Head of caudate nucleus (tissue), 42 donors: Measurements from ENCODE around the gene NECTIN2.
"Not testable (repeated sequence)": the region's sequence is repeated elsewhere in the genome, so short reads cannot be mapped to it uniquely, and the experiment has no call there.

ENCODE experiments used
- DNase-seq, 42 donors: peaks; one replicate each; pipeline versions ENCODE4 v3.0.0 to v3.0.0-alpha.2; 2020 to 2021; ENCODE audit warnings: mixed read lengths in 7 of 42
- intact Hi-C: fragments of 100-400 bp; cut with DNase I; formaldehyde crosslinking; loops from one replicate; pipeline ENCODE4 v1.15.0; 2022

Gene NECTIN2

DNA sequence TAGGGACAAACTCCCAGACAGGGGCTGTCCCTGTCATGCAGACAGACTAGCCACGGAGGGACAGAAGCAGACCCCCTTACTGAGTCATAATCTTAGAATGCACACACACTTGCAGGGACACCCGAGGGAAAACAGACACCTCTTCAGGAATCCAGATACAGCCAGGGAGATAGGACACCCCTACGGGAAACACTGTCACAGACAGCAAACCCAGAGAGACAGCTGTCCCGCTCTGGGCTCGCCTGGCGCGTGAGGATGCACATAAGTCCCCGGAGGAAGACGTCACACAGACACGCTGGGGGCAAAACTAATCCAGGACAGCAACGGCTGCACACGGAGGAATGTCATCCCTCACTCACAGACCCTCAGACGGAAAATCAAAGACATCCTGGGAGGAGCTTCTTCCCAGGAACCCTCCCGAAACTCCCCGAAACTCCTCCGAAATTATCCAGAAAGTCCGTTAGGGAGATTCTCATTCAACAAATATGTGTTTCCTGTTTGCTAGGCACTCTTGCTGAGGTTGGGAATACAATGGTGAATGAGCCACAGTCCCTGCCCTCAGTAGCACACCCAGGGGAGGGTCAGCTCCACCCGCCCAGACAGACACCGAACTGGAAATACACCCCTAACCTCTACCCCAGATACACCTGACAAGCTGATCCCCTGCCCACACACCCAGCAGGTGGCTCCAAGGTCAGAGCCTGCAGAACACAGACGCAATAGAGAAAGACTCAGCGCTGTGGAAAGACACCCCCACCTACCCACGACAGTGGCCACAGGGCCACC lies 29.8 kb downstream of the NECTIN2 start:
- intact Hi-C loops, result no loop called here
- DNase-seq, result no peak

DNA sequence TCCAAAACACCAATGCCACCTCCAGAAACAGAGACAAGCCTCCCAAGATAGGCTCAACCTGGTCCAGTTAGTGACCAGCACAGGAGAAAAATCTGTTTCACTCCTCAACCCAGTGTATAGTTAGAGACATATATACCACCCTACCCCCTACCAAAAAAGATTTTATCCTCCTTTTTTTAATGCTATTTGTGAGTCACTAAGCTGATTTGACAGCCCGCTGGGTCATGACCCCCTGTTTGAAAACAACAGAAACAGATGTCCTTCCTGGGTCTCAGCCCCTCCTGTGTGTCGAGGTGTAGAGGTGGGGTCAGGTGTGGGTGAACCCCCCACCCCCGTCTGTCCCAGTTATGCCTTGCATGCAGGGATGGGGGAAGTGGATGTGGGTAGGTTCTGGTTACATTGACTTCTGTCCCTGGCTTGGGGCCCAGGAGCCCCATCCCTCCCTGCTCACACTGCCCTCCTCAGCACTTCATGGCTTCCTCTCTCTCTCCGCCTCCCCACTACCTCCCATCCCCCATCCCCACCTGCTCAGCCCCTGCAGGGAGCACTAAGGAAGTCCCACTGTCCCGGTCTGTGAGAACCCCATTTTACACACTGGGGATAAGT lies 30.9 kb downstream of the NECTIN2 start:
- intact Hi-C loops, result no loop called here
- DNase-seq, result peak in 1 of 42 donors; percentile 7

DNA sequence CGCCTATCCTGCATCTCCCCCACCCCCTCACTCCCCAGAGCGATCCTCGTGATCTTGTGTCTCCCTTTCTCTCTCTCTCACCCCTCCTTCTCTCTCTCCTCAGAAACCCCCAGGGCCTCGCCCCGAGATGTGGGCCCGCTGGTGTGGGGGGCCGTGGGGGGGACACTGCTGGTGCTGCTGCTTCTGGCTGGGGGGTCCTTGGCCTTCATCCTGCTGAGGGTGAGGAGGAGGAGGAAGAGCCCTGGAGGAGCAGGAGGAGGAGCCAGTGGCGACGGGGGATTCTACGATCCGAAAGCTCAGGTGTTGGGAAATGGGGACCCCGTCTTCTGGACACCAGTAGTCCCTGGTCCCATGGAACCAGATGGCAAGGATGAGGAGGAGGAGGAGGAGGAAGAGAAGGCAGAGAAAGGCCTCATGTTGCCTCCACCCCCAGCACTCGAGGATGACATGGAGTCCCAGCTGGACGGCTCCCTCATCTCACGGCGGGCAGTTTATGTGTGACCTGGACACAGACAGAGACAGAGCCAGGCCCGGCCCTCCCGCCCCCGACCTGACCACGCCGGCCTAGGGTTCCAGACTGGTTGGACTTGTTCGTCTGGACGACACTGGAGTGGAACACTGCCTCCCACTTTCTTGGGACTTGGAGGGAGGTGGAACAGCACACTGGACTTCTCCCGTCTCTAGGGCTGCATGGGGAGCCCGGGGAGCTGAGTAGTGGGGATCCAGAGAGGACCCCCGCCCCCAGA lies 32.2 kb downstream of the NECTIN2 start:
- intact Hi-C loops, result no loop called here
- no peak for DNase-seq

DNA sequence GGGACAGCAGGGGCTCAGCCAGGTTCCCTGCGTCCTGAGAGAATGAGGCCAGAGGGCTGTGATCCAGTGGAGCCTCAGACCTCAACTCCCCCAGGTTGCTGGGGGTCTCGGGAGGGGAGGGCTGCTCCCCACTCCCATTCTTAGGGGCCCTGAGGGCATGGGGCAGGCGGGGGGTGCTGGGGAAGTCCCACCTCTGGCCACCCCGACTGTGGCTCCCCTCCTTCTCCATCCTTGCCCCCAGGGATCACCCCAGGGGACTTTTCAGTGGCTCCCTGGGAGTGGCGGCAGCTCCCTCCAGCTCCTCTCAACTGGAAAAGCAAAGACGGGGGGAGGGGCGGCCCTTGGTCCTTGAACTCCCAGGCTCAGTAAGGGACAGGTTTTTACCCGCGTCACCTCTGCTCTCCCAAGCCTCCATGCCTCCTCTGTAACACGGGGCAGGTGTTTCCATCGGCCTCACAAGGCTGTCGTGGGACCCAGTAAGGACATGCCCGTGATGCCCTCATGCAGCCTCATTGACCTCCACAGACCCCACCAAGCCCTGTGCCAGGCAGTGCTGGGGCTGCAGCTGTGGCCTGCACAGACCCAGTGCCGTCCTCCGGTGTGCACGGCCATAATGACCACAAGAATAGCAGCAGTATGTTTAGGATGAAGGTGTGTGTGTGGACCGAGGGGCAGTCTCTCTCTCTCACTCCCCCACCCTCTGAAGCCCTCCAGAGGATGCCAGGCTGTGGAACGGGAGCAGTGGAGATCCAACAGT lies 33.4 kb downstream of the NECTIN2 start:
- DNase-seq, result no peak
- intact Hi-C loops, result no loop called here

DNA sequence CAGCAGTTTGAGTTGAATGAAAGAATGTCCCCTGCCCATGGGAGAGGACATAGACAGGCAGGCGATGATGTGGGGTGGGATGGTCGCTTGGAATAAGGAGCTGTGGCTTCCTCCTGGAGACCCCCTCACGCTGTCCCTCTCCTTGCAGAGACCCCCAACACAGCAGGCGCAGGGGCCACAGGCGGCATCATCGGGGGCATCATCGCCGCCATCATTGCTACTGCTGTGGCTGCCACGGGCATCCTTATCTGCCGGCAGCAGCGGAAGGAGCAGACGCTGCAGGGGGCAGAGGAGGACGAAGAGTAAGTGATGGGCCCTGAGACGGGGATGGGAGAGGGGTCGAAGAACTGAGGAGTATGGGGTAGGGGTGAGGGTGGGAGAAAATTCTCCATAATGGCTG lies 36.0 kb downstream of the NECTIN2 start:
- no peak for DNase-seq
- intact Hi-C loops, result no loop called here

DNA sequence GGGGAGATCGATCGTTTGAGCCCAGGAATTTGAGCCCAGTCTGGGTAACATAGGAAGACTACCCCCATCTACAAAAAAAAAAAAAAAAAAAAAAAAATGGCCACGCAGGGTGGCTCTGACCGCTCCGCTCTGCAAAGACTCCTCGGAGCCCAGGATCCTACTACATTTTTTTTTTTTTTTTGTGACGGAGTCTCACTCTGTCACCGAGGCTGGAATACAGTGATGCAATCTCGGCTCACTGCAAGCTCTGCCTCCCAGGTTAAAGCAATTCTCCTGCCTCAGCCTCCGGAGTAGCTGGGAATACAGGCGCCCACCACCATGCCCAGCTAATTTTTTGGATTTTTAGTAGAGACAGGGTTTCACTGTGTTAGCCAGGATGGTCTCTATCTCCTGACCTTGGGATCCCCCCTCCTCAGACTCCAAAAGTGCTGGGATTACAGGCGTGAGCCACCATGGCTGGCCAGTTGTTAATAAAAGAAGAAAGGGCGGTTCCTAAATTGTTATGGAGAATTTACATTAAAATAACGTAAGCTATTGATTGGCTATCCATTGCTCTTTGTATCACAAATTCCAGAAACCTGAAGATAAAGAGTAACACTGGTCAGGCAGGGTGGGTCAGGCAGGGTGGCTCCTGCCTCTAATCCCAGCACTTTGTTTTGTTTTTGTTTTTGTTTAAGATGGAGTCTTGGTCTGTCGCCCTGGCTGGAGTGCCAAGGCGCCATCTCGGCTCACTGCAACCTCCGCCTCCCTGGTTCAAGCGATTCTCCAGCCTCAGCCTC lies 36.7 kb downstream of the NECTIN2 start:
- DNase-seq, intact Hi-C loops: not testable (repeated sequence)

DNA sequence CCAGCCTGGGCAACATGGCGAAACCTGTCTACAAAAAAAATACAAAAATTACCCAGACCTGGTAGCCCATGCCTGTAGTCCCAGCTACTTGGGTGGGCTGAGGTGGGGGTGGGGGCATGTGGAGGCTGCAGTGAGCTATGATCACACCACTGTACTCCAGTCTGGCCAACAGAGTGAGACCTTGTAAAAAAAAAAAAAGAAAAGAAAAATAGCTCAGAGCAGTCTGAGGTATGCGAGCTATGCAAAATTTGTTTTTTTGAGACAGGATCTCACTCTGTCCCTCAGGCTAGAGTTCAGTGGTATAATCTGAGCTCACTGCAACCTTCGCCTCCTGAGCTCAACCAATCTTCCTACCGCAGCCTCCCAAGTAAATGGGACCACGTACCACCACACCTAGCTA lies 37.8 kb downstream of the NECTIN2 start:
- intact Hi-C loops, result no loop called here
- DNase-seq, result no peak

DNA sequence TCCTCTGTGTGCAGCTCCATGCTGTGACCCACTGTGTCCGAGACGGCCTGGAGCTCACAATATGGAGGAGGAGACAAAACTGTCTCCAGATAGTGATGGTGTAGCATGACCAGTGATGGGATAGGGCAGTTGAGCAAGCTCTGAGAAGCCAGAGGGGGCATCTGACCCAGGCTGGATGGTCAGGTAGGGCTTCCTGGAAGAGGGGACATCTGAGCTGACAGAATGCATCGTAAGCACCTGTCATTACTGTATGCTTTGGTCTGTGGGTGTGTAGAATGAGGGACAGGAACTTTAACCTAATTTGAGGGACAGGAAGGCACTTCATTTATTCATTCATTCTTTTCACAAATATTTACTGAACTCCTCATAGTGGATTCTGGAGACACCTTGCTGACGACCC lies 38.5 kb downstream of the NECTIN2 start:
- intact Hi-C loops, result no loop called here
- no peak for DNase-seq

DNA sequence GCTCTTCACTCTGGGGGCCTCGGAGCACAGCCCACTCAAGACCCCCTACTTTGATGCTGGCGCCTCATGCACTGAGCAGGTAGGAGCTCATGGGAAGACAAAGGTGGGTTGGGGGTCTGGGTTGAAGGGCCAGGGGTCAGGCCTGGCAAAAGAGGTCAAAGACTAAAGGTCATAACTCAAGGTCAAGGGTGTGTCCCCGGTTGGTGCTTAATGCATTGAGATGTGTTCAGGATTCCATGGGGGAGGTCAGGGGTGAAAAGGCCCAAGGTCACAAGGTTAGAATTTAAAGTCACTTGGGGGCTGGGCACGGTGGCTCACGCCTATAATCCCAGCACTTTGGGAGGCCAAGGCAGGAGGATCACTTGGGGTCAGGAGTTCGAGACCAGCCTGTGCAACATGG lies 40.0 kb downstream of the NECTIN2 start:
- intact Hi-C loops, result no loop called here

DNA sequence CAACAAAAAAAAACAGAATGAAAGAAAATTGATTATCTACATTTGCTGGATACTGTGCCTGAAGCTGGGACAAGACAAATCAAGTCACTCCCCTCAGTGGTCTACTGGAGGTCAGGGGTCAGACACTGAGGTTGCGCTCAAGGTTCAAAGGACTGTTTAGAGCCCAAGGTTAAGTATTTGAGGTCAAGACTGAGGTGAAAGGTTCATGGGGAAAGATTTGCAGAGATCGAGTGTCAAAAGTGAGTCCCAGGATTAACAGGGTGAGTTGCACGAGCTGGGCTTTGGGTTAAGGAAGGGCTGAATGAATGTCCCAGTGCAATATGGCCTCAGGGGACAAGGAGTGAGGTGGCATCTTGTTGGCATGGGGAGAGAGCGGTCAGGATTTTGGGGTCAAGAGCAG lies 41.6 kb downstream of the NECTIN2 start:
- intact Hi-C loops, result no loop called here
- DNase-seq, result no peak

More for the DNA sequence above, 40.0 kb downstream of the NECTIN2 start:
- DNase-seq, result no peak

DNA sequence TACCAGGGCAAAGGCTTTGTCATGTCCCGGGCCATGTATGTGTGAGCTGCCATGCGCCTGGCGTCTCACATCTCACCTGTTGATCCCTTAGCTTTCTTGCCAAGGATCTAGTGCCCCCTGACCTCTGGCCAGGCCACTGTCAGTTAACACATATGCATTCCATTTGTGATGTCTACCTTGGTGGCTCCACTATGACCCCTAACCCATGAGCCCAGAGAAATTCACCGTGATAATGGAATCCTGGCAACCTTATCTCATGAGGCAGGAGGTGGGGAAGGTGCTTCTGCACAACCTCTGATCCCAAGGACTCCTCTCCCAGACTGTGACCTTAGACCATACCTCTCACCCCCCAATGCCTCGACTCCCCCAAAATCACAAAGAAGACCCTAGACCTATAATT lies 42.2 kb downstream of the NECTIN2 start:
- intact Hi-C loops, result not testable (repeated sequence)

DNA sequence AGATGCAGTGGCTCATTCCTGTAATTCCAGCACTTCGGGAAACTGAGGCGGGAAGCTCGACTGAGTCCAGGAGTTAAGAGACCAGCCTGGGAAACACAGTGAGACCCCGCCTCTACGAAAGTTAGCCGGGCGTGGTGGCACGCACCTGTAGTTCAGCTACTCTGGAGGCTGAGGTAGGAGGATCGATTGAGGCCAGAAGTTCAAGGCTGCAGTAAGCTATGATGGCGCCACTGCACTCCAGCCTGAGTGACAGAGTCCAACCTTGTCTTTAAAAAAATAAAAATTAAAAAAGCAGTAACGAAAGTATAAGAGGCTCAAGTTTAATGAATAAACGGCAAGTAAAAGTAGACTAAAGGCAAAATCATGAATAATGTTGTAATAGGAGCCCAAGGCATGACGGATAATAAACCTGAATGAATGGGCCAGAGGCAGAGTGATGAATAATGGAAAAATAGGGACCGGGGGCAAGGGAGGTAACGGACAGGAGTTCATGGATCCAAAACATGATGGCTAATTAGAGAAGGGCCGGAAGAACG lies 43.8 kb downstream of the NECTIN2 start:
- DNase-seq, result peak in 1 of 42 donors; percentile 42
- intact Hi-C loops, result loop anchor here (5.0 kb wide), 1 partner anchor 287 kb away; the partner anchor contains the start of genes BLOC1S3 and TRAPPC6A

More for the DNA sequence above, 42.2 kb downstream of the NECTIN2 start:
- not testable (repeated sequence) for DNase-seq

DNA sequence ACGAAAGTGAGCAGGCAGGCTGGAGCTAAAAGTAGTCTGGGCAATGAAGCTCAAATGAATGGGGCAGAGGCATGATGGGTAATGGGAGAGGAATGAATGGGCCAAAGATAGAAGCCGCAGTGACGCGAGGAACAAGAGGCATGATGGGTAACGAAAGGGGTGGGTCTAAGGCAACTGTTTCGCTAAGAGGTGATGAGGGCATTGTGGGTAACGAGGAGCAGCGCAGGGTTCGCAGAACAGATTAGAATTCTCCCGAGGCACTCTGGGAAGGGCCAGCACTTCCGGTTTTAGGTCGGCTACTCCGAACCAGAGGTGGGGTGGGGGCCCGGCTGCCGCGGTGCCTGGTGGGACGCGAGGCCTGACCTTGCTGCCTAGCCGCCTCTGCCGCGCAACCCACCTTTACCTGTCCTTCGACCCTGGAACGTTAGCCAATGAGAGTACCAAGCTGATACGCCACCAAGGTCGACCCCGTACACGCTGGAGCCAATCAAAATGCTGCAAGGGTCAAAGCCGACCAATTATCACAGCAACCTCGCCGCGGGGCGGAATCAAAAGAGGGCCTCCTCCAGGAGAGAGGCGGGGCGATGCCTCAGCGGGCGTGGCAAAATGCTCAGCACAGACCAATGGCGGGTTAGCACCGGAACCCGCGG lies 44.4 kb downstream of the NECTIN2 start:
- intact Hi-C loops, result loop anchor here (5.0 kb wide), 1 partner anchor 287 kb away; the partner anchor contains the start of genes BLOC1S3 and TRAPPC6A

DNA sequence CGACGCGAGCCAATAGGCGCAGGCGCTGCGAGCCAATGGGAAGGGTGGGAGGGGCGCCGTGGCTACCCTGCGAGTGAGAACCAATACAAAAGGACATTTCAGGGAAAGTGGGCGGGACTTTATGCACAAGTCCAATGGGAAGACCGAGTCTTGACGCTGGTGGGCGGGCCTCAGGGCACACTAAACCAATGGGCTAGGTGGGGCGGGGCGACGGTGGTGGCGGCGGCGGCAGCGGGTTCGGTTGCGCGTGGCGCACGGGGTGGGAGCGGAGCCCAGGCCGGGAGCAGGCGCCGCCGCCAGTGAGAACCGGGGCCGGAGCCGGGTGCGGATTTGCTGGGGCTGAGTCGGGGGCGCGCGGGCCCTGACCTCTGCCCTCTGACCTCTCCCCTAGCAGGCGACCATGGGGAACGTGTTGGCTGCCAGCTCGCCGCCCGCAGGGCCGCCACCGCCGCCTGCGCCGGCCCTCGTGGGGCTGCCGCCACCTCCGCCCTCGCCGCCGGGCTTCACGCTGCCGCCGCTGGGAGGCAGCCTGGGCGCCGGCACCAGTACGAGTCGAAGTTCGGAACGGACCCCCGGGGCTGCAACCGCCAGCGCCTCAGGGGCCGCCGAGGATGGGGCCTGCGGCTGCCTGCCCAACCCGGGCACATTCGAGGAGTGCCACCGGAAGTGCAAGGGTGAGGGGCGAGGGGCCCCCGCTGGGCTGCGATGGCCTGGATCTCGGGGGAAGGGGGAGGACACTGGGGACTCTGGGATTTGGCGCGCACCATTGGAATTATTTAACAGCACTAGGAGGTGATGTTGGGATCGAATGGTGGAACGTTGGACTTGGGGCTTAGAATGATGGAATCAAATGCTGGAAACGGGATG lies 45.2 kb downstream of the NECTIN2 start, which contains the start of gene TOMM40:
Gene TOMM40 (plus strand): TSS at position 239 of the 867 bp plus-strand sequence. CDS start 162 bp downstream, at position 401.
- intact Hi-C loops, result loop anchor here (5.0 kb wide), 1 partner anchor 286 kb away; the partner anchor contains the start of genes BLOC1S3 and TRAPPC6A
- DNase-seq, result peak in 17 of 42 donors; percentile 98 to 100 (median 99)

More for the DNA sequence above, 44.4 kb downstream of the NECTIN2 start:
- DNase-seq, result peak in 38 of 42 donors; percentile 98 to 100 (median 100)

DNA sequence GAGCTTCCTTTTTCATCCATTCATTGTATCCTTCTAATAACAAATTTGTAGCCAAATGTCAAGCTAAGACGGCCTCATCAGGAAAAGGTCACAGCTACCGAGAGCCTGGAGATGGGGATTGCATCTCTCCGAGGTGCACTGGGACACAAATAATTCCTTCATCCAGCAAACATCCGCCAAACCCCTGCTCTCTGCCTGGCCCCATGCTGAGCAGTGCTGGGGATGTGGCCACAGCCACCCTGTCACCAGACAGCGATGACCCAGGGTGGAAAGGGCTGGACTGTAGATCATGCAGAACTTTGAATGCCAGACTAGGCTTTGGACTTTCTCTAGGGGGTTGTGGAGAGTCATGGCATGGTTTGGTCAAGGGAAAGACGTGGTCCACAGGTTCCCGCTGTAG lies 46.8 kb downstream of the NECTIN2 start:
- no peak for DNase-seq
- intact Hi-C loops, result loop anchor here (5.0 kb wide), 1 partner anchor 284 kb away; the partner anchor contains the start of genes BLOC1S3 and TRAPPC6A
